HEK293T (cell line): Measurements from ENCODE around the gene TMTC3.

ENCODE experiments used
- ARNT ChIP-seq: fragments of 450-650 bp; IDR thresholded peaks from 2 replicates; pipeline ENCODE4 v1.6.1; 2017; ENCODE audit warnings: mild to moderate bottlenecking
- BHLHE40 ChIP-seq: fragments of 450-650 bp; IDR thresholded peaks from 2 replicates; pipeline ENCODE4 v1.6.1; 2016; ENCODE audit warnings: mild to moderate bottlenecking, moderate library complexity, borderline replicate concordance
- ELF4 ChIP-seq: fragments of 450-650 bp; IDR thresholded peaks from 2 replicates; pipeline ENCODE4 v1.6.1; 2017; ENCODE audit warnings: antibody characterized with exemption
- FOXA1 ChIP-seq: fragments of 450-650 bp; IDR thresholded peaks from 2 replicates; pipeline ENCODE4 v1.6.1; 2016; ENCODE audit warnings: mild to moderate bottlenecking
- FOXK2 ChIP-seq: fragments of 450-650 bp; IDR thresholded peaks from 2 replicates; pipeline ENCODE4 v1.6.1; 2016; ENCODE audit warnings: mild to moderate bottlenecking
- FOXM1 ChIP-seq: fragments of 450-650 bp; IDR thresholded peaks from 2 replicates; pipeline ENCODE4 v1.6.1; 2017; ENCODE audit warnings: mild to moderate bottlenecking, borderline replicate concordance
- NFRKB ChIP-seq: fragments of 450-650 bp; IDR thresholded peaks from 2 replicates; pipeline ENCODE4 v1.6.1; 2016; ENCODE audit warnings: mild to moderate bottlenecking, moderate library complexity
- PKNOX1 ChIP-seq: fragments of 450-650 bp; IDR thresholded peaks from 2 replicates; pipeline ENCODE4 v1.6.1; 2016
- SP1 ChIP-seq: fragments of 450-650 bp; IDR thresholded peaks from 2 replicates; pipeline ENCODE4 v1.6.1; 2017

- TF ChIP-seq BHLHE40, result no peak
- TF ChIP-seq ELF4, result no peak
- TF ChIP-seq NFRKB, result no peak
- no peak for TF ChIP-seq FOXA1
- TF ChIP-seq PKNOX1, result no peak
- no peak for TF ChIP-seq ARNT
- TF ChIP-seq FOXK2, result no peak
- no peak for TF ChIP-seq SP1
- TF ChIP-seq FOXM1, result no peak
Measured at GRCh38 chr12:88144037-88144436, 1.9 kb downstream of the TMTC3 start.
